Neuronal stem cell (in vitro differentiated cells): ENCODE data around the gene MYB.

Experiments
- DNase-seq: peaks from one replicate; pipeline ENCODE4 v3.0.0-alpha.2; 2013; ENCODE audit warnings: low spot score
- H2AFZ ChIP-seq: one replicate; pipeline ENCODE4 v1.6.1; 2013; ENCODE audit warnings: mild to moderate bottlenecking, low read length, inconsistent platforms
- H2AK5ac ChIP-seq: 2 replicates; pipeline ENCODE4 v1.6.1; 2013; ENCODE audit warnings: low read depth, mild to moderate bottlenecking, inconsistent platforms, low read length, moderate library complexity, mixed read lengths
- H2BK120ac ChIP-seq: 2 replicates; pipeline ENCODE4 v1.6.1; 2013; ENCODE audit warnings: low read depth, mild to moderate bottlenecking, inconsistent platforms, low read length, moderate library complexity, mixed read lengths
- H2BK12ac ChIP-seq: one replicate; pipeline ENCODE4 v1.6.1; 2013; ENCODE audit warnings: low read length, inconsistent platforms
- H2BK15ac ChIP-seq: 2 replicates; pipeline ENCODE4 v1.6.1; 2013; ENCODE audit warnings: mild to moderate bottlenecking, low read length, inconsistent platforms, mixed read lengths
- H2BK5ac ChIP-seq: one replicate; pipeline ENCODE4 v1.6.1; 2013; ENCODE audit warnings: inconsistent platforms, mild to moderate bottlenecking, low read length, moderate library complexity
- H3K14ac ChIP-seq: one replicate; pipeline ENCODE4 v1.6.1; 2013; ENCODE audit warnings: low read length, inconsistent platforms
- H3K18ac ChIP-seq: 2 replicates; pipeline ENCODE4 v1.6.1; 2013; ENCODE audit warnings: low read length, inconsistent platforms
- H3K23ac ChIP-seq: 2 replicates; pipeline ENCODE4 v1.6.1; 2013; ENCODE audit warnings: low read depth, mild to moderate bottlenecking, mixed read lengths, low read length, inconsistent platforms; ENCODE audit not compliant: poor library complexity
- H3K27ac ChIP-seq: replicated peaks from 3 replicates; pipeline ENCODE4 v1.5.1; 2013; ENCODE audit warnings: low read length, inconsistent platforms
- H3K27me3 ChIP-seq, 3 experiments: 2 replicates each; pipeline ENCODE4 v1.6.1; 2013; ENCODE audit warnings: low read length in 3 of 3, mild to moderate bottlenecking in 2 of 3, inconsistent platforms in 1 of 3, low read depth in 1 of 3, mixed read lengths in 1 of 3, moderate library complexity in 1 of 3; ENCODE audit not compliant: control insufficient read depth in 3 of 3, insufficient read depth in 3 of 3
- H3K36me3 ChIP-seq, 2 donors: replicated peaks in 1 of 2; 2 replicates each; pipeline ENCODE4 v1.6.1; 2013; ENCODE audit warnings: low read length in 2 of 2; ENCODE audit not compliant: control insufficient read depth in 2 of 2, insufficient read depth in 2 of 2
- H3K4ac ChIP-seq: 2 replicates; pipeline ENCODE4 v1.6.1; 2013; ENCODE audit warnings: inconsistent platforms, mild to moderate bottlenecking, low read length, moderate library complexity
- H3K4me1 ChIP-seq, 2 donors: 1 replicate in 1 of 2; 2 replicates in 1 of 2; pipeline ENCODE4 v1.6.1; 2013; ENCODE audit warnings: low read length in 2 of 2, low read depth in 1 of 2; ENCODE audit not compliant: control insufficient read depth in 2 of 2, insufficient read depth in 1 of 2
- H3K4me2 ChIP-seq: one replicate; pipeline ENCODE4 v1.6.1; 2013; ENCODE audit warnings: mild to moderate bottlenecking, low read length, inconsistent platforms; ENCODE audit not compliant: insufficient read depth, poor library complexity, severe bottlenecking
- H3K4me3 ChIP-seq, 2 donors: 2 replicates each; pipeline ENCODE4 v1.5.1; 2013; ENCODE audit warnings: low read length in 2 of 2, mild to moderate bottlenecking in 2 of 2, inconsistent platforms in 1 of 2, moderate library complexity in 1 of 2
- H3K79me1 ChIP-seq: one replicate; pipeline ENCODE4 v1.6.1; 2013; ENCODE audit warnings: low read depth, mild to moderate bottlenecking, inconsistent platforms, low read length, moderate library complexity
- H3K9ac ChIP-seq: one replicate; pipeline ENCODE4 v1.6.1; 2013; ENCODE audit warnings: mild to moderate bottlenecking, low read depth, low read length, inconsistent platforms; ENCODE audit not compliant: poor library complexity
- H3K9me3 ChIP-seq, 2 donors: replicated peaks in 1 of 2; 2 replicates each; pipeline versions ENCODE3 to v1.6.1; 2013; ENCODE audit warnings: low read length in 2 of 2, mild to moderate bottlenecking in 2 of 2, inconsistent platforms in 1 of 2, low read depth in 1 of 2, mixed read lengths in 1 of 2, moderate library complexity in 1 of 2; ENCODE audit not compliant: control insufficient read depth in 2 of 2, insufficient read depth in 1 of 2
- H4K8ac ChIP-seq: one replicate; pipeline ENCODE4 v1.6.1; 2013; ENCODE audit warnings: low read depth, mild to moderate bottlenecking, inconsistent platforms, low read length, moderate library complexity
- H4K91ac ChIP-seq: one replicate; pipeline ENCODE4 v1.6.1; 2013; ENCODE audit warnings: low read length, low read depth, mild to moderate bottlenecking, inconsistent platforms; ENCODE audit not compliant: poor library complexity
- WGBS, 2 donors: extraction: QIAGEN DNeasy Blood & Tissue Kit; methylation state at CpG; one replicate each; pipeline ENCODE4 v1.1.7; 2013; ENCODE audit warnings: missing lambda C conversion rate in 2 of 2, mixed read lengths in 1 of 2; ENCODE audit not compliant: insufficient read length in 2 of 2, insufficient replicate concordance in 1 of 2; ENCODE audit errors: extremely low coverage in 2 of 2; 5-methylcytosine and 5-hydroxymethylcytosine counted together

MYB gene

DNA sequence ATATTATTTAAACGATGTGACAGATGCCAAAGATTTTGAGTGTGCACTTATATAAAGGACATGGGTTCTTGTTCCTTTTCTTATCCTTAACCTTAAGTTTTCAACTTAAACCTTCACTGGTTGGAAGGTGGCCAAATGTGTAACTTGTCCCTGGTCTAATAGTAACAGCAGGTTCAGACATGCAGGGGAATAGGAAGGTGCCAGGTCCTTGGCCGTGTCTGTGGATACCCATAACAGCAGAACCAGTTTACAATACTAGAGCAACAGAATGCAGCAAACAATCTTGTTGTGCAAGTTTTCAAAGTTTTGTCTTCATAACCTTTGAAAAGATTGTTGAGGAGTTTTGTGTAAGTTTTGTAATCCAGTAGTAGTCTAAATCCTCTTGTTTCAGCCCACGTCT, 4.4 kb downstream of the MYB start:
- Histone ChIP-seq H2BK5ac (no peak overlapping the region), H3K36me3 (peaks cover 0 to 18% of the 10 kb centered on the region in 2 donors), H2BK12ac (no peak overlapping the region), H4K91ac (no peak overlapping the region), H3K27me3 (peaks cover 6 to 23% (median 23%) of the 10 kb centered on the region in 3 experiments), H2AK5ac (no peak overlapping the region), H2BK120ac (no peak overlapping the region), H2BK15ac (no peak overlapping the region), H3K27ac (no peak overlapping the region), H3K23ac (no peak overlapping the region), H3K9ac (no peak overlapping the region), H4K8ac (no peak overlapping the region), H3K4ac (no peak overlapping the region), H3K4me2 (no peak overlapping the region), H3K79me1 (no peaks in the 10 kb centered on the region), H3K4me1 (peaks cover 7 to 10% of the 10 kb centered on the region in 2 donors), H3K14ac (no peak overlapping the region), H2AFZ (no peak overlapping the region), H3K4me3 (no peak overlapping the region), H3K18ac (no peak overlapping the region), H3K9me3 (peaks cover 0 to 2% of the 10 kb centered on the region in 2 donors)
- WGBS, 2 donors, result no CpG with 5 or more reads among the region's 3 CpGs
- DNase-seq, result no peak

- Histone ChIP-seq H3K9me3 (peaks cover 0 to 2% of the 10 kb centered on the region in 2 donors), H2BK120ac (no peak overlapping the region), H3K9ac (no peak overlapping the region), H3K36me3 (peaks cover 0 to 24% of the 10 kb centered on the region in 2 donors), H3K18ac (no peak overlapping the region), H3K27me3 (peaks cover 6 to 23% (median 23%) of the 10 kb centered on the region in 3 experiments), H2BK15ac (no peak overlapping the region), H3K4me1 (peaks cover 7 to 10% of the 10 kb centered on the region in 2 donors), H3K23ac (no peak overlapping the region), H3K27ac (no peak overlapping the region), H3K14ac (no peak overlapping the region), H3K4ac (no peak overlapping the region), H4K8ac (no peak overlapping the region), H4K91ac (no peak overlapping the region), H3K79me1 (no peaks in the 10 kb centered on the region), H2BK5ac (no peak overlapping the region), H3K4me3 (no peak overlapping the region), H2AFZ (no peak overlapping the region), H2AK5ac (no peak overlapping the region), H2BK12ac (no peak overlapping the region), H3K4me2 (no peak overlapping the region)
- no peak for DNase-seq
- no CpG with 5 or more reads among the region's 2 CpGs for WGBS, 2 donors
These were observed 5.1 kb downstream of the MYB start for GRCh38 chr6:135186255-135186654.

DNA sequence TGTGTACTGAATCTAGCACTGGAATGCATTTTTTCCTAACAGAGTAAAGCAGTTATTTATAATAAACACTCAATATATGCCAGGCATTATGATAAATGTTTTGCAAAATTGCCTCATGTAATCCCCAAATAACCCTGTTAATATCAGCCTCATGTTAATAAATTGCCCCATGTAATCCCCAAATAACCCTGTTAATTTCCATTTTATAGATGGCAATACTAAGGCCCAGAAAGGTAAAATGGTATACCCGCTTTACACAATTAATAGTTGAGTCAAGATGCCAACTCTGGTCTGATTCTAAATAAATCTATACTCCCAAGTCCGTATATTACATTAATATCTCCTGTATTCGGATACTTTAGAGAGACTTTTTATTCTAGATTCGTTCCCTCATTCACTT, 6.3 kb downstream of the MYB start:
- Histone ChIP-seq H3K23ac (no peak overlapping the region), H3K79me1 (no peaks in the 10 kb centered on the region), H3K4me2 (no peak overlapping the region), H3K27ac (no peak overlapping the region), H2AK5ac (no peak overlapping the region), H3K36me3 (peaks cover 0 to 34% of the 10 kb centered on the region in 2 donors), H3K9me3 (peaks cover 0 to 2% of the 10 kb centered on the region in 2 donors), H2BK5ac (no peak overlapping the region), H4K91ac (no peak overlapping the region), H2AFZ (no peak overlapping the region), H3K18ac (no peak overlapping the region), H2BK15ac (no peak overlapping the region), H2BK120ac (no peak overlapping the region), H3K9ac (no peak overlapping the region), H3K4me3 (no peak overlapping the region), H3K4ac (no peak overlapping the region), H3K14ac (no peak overlapping the region), H2BK12ac (no peak overlapping the region), H4K8ac (no peak overlapping the region), H3K4me1 (peaks cover 5 to 9% of the 10 kb centered on the region in 2 donors), H3K27me3 (peaks cover 6 to 19% (median 14%) of the 10 kb centered on the region in 3 experiments)
- DNase-seq, result no peak
- WGBS, 2 donors, result no CpG with 5 or more reads among the region's 4 CpGs

DNA sequence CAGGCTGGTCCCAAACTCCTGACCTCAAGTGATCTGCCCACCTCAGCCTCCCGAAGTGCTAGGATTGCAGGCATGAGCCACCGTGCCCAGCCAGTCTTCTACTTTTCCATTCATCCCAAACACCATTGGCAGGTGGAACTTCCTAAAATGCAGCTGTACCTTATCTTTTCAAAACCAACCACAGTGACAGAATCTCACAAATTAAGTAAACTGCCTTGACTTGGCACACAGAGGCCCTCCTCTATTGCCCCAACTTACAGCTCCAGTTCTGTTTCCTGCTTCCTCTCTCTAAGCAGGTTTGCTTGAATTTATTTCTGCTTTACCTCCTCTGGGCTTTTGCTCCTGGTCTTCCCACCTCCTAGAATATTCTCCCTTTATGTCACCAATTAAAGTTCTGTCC, 7.6 kb downstream of the MYB start:
- Histone ChIP-seq H3K4ac (no peak overlapping the region), H3K18ac (no peak overlapping the region), H2BK120ac (no peak overlapping the region), H3K4me2 (no peak overlapping the region), H2AK5ac (no peak overlapping the region), H3K9me3 (no peaks in the 10 kb centered on the region), H4K8ac (no peak overlapping the region), H2BK15ac (no peak overlapping the region), H3K27me3 (peaks cover 0 to 5% (median under 1%) of the 10 kb centered on the region in 3 experiments), H3K9ac (no peak overlapping the region), H3K4me1 (peaks cover 0 to 2% of the 10 kb centered on the region in 2 donors), H3K23ac (no peak overlapping the region), H3K36me3 (peaks cover 2 to 47% of the 10 kb centered on the region in 2 donors), H3K27ac (no peak overlapping the region), H4K91ac (no peak overlapping the region), H3K14ac (no peak overlapping the region), H3K79me1 (no peaks in the 10 kb centered on the region), H2AFZ (no peak overlapping the region), H3K4me3 (no peak overlapping the region), H2BK12ac (no peak overlapping the region), H2BK5ac (no peak overlapping the region)
- DNase-seq, result no peak
- WGBS, 2 donors, result no CpG with 5 or more reads among the region's 2 CpGs
